ENCODE measurements around the gene CAMTA2.

Gene CAMTA2

DNA sequence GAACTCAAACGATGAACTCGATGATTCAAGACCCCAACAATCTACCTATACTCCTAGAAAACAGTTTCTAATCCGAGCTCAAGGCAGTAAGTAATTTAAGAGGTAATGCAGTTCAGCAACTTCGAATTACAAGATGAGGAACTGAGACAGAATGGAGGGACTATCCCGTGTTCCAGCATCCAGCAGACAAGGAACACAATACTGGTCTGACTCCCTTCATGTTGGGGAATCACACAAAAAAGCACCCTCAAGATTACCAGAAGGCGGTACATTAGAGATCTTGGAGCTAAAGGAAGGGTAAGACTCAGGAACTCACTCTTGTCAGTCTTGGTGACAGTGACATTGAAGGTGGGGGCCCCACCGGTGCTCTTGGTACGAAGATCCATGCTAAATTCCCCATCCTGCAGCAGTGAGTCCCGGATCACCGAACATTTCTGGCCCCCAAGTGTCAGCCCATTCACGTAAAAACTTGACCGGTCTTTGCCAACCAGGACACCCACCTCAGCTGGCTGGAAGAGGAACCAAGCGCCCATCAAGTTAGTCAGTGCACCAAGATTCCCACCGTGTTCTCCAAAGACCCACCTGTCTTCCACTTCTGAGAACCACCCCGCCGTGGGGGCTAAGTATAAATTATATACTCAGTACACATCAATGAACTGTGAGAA is 41.0 kb downstream of the CAMTA2 start:
- no peak for DNase-seq

DNA sequence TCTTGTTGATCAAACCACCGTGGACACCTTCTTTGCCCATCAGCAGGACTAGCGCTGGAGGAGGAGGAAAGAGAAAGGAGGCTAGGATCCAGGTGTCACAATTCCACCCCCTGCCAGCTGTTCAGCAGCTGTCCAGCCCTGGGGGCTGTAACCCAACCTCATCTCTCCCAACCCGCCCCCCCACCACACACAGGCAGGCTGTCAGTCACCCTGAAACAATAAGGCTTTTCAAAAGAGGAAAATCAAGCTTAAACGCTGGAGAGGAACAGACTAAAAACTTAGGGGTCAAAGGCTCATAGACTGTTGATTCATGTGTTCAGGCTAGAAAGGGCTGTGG is 41.6 kb downstream of the CAMTA2 start:
- DNase-seq: no peak

DNA sequence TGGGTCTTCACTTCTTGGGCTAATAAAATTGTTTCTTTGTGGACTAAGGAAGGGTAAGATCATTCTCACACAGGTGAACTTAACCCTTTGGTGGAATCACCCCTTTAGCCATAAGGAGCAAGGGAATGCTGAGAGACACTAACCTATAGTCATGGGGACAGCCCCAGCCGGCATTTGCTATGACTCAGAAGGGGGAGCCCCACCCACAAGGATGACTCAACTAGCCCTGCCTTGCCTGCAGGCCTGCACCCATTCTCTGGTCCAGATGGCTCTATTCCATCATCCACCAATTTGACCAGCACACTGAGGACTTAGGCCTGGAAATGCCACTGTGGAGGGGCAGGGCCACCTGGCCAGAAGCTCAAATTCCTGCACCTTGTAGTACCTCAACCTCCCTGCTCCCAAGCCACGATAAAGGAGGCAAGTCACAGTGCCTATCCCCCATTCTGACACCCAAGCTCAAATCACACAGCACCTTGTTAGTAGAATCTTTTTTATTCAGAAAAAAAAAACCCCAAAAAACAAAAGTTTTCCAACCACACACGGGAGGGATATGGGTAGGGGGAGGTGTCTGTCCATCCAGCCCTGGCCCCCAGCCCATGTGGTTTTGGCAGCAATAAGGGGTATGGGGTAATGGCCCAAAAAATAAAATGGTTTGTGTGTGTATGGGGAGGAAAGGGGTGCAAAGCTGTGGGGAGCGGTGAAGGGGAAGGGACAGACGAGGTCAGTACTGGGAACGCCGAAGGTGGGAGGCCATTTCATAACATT is 42.1 kb downstream of the CAMTA2 start:
- peak; percentile 41 to 46 for DNase-seq

DNA sequence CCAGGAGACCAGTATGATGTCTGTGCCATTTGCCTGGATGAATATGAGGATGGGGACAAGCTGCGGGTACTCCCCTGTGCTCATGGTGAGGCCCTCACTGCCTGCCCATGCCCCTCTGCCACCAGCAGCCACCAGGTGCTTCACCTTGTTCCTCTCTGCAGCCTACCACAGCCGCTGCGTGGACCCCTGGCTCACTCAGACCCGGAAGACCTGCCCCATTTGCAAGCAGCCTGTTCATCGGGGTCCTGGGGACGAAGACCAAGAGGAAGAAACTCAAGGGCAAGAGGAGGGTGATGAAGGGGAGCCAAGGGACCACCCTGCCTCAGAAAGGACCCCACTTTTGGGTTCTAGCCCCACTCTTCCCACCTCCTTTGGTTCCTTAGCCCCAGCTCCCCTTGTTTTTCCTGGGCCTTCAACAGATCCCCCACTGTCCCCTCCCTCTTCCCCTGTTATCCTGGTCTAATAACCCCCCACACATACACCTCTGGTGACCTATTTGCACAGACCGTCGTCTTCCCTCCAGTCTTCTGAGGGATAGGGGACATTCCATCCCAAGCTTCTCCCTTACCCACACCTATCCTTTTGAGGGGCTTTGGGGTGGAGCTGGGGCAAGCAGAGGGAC is 42.8 kb downstream of the CAMTA2 start:
- DNase-seq: no peak

DNA sequence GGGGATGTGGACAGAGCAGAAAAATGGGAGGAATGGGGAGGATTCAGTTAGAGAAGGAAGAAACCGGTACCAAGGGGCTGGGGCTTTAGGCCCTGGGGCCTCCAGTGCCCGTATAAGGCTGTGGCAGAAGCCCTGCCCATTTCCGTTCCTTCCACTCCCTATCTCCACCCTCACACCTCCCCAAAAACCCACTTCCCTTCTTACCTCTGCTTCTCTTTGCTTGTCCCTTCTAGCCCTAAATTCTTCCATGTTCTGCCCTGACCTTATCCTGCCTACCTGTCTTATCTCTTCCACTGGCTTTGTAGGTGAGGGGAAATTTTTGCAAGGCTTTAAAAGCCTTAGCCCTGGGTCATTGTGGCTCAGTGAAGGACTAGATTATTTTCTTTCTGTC is 43.3 kb downstream of the CAMTA2 start:
- peak in 1 of 2 donors; percentile 29 for DNase-seq

DNA sequence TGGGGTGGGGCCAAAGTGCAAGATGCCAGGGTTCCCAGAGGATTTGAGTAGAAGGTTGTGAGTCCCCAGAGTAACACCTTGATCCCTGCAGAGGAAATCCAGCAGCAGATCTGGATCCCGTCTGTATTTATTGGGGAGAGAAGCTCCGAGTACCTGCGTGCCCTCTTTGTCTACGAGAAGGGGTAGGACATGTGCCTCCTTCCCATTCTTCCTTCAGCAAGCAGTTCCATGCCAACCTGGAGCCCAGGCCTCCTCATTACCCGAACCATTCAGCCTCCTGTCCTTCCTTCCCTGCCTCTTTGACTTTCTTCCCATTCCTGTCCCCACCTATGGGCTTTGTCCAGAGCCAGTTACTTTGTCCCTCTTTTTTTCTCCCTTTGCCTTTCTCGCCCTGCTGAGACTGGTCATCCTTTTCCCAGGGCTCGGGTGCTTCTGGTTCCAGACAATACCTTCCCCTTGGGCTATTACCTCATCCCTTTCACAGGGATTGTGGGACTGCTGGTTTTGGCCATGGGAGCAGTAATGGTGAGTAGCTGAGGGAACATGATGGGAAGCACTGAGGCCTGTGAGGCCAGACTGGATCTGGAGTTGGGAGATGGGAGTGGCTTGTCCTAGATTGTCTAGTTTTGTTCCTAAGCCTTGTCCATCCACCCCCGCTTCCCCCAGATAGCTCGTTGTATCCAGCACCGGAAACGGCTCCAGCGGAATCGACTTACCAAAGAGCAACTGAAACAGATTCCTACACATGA is 44.5 kb downstream of the CAMTA2 start:
- no peak for DNase-seq

DNA sequence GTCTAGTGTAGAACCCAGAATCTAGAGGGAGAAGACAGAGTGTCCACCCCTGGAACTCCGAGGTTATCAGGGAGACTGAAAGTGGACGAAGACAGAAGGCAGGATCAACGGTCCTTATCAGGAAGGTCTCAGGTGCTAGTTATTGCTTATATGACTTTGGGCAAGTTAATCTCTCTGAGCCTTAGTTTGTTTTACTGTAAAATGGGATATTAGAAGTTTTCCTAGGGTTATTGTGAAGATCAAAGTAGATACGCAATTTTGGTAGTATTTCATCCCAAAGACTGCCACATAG is 46.2 kb downstream of the CAMTA2 start:
- DNase-seq: no peak

DNA sequence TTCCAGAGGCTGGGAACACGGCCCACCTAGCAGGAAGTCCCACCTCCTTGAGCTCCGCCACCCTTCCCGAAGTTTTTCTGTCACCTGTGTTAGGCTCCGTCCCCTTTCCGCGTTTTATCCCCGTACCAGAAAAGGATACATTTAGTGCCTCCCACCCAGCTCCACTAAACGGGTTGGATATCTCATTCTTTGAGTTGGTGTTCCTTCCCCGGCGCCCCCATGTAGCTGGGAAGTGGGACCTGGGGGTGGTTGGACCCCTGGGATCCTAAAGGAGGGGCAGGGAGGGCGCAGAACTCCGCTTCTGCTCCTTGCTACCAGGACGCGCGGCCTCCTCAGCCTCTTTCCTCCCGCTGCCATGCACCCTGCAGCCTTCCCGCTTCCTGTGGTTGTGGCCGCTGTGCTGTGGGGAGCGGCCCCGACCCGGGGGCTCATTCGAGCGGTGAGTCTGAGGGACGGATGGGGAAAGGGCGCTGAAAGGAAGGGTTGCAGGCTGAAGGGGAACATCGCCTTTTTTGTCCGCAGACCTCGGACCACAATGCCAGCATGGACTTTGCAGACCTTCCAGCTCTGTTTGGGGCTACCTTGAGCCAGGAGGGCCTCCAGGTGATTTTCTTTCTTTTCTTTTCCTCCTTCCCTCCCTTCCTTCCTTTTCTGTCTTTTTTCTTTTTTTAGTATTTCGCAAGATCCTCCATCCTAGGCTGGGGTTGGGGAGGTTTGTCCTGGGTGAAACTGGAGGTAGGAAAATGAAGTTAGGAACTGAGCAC is 46.7 kb downstream of the CAMTA2 start:
- no peak for DNase-seq

DNA sequence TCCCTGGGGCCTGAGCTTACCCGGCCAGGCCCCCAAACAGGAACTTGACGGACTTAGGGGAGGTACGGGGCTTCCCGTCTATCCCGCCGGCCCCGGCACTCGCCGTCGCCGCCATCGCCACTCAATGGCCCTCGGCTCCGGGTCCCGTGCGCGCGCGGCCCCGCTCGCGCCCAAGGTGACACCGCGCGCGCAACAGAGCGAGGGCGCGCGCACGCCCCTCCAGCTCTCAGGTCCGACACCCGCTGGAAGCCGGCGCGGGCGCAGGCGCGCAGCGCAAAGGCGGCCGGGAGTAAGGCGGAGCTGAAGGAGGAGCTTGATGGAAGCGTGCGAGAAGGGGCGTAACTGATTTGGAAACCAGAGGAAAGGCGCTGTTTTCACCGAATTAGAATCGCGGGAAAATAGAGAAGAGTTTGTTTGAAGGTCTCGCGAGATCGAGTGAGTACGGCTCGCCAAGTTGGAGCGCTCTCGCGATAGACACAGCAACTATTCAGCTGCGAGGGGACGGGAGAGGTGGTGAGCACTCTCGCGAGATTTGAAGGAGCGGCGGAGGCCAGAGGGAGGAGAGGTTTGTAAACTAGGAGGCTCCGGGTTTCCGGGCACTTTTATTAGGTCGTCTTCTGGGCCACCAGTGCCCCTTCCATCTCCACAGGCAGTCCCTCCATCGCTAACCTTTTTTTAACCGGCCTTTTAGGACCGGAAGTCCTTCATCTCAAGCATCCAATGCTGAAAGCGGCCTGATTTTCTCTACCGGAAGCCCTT is 47.5 kb downstream of the CAMTA2 start, which contains the start of the genes RNF167 and SLC25A11:
TSS of gene RNF167 (plus strand) at position 473 of the 759 bp plus-strand sequence. CDS start 642 bp downstream, outside the sequence.
TSS of gene SLC25A11 (minus strand) at position 251 of the 759 bp plus-strand sequence. CDS start at position 115, 136 bp downstream.
- peak; percentile 93 to 100 for DNase-seq

DNA sequence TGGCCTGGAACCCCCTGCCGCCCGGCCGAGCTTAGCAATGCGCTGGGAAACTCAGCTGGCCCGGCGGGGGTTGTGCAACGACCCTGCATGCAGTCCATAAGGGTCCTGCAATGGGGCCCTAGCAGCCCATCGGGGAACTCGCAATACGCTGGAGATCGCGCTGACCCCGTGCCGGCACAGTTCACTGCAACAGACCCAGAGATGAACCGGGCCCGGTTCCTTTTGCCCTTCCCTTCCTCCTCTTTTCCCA is 48.0 kb downstream of the CAMTA2 start:
- DNase-seq: no peak

DNA sequence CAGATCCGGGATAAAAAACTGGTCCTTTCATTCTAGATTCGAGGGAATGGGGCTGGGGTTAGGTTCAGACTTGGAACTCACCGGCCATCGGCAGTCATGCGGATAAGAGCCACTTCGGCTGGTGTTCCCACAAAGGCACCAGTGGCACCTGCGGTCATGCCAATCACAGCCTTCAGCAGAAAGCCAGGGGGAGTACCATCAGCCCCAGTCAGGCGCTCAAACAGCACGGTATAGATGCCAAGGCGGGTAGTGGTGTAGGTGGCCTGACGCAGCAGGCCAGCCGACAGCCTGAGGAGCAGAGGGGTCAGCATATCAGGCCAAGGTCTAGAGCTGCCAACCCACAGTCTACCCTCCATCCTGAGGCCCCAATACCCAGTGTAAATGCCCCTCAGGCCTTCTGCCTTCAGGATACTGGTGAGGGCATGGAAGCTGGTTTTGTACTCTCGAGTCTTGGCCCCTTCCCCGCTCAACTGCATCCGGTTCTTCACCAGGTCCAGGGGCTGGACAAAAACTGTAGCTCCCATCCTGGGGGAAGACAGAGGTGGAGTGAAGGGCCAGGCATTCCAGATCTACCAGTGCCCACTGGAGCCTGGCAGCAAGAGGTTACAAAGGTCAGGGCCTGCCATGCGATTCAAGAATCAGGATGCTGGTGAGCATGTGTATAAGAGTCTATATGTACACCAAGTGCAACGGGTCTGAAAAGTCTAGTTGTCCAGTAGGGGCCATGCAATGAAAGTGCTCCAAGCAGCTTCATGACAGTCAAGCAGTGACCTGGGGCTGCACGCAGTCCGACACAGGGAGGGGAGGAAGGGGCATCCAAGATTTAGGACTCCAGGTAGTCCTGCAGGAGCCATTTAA is 48.6 kb downstream of the CAMTA2 start:
- no peak for DNase-seq

DNA sequence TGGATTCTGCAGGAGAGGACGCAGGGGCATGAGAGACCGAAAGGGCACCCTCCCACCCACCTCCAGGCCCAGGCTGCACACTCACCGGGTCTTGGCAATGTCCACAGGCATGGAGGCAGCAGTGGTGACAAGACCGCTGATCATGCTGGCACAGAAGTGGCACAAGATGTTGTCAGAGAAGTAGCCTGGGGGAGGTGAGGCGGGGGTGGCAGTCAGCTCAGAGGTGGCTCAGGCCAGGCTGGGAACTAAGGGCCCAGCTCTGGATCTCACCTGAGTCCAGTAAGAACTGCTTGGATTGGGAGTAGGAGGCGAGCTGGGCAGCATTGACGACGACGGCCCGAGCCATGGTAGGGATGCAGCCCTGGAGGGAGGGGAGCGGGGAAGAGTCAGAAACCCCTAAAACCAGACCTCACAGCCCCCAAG is 49.4 kb downstream of the CAMTA2 start:
- DNase-seq: no peak

DNA sequence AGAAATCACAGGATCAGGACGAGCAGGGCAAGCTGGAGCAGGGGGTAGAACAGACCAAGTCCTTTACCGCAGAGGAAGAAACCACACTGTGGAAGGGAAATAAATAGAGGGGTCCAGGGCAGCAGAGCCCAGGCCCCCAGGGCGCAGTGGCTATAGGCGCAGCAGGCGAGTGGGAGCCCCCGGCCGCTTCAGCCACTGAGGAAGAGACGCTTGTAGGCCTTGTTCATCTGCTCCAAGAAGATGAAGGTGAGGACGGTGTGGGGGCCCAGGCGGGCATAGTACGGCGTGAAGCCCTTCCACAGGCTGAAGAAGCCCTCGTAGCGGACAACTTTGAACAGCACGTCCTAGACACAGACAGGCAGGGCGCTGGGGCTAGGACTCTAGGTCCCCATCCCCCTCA is 49.9 kb downstream of the CAMTA2 start:
- DNase-seq: no peak

DNA sequence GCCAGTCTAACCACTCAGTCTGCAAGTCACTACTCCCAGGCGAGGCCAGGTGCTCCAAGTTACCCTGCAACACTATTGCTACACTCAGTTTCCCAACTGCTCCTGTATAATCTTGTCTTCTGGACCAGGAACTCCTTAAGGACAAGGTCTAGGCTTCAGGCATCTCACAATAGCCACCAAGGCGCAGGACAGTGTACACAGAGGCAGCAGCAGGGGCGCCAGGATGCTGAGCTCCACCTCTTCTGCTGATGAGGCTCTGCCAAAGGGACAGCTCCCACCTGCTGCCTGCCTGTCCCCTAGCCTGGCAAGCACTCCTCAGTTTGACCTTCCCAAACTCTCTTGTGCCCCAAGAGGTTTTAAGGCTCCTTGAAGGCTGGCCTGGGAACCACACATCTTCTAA is 51.0 kb downstream of the CAMTA2 start:
- DNase-seq: no peak

DNA sequence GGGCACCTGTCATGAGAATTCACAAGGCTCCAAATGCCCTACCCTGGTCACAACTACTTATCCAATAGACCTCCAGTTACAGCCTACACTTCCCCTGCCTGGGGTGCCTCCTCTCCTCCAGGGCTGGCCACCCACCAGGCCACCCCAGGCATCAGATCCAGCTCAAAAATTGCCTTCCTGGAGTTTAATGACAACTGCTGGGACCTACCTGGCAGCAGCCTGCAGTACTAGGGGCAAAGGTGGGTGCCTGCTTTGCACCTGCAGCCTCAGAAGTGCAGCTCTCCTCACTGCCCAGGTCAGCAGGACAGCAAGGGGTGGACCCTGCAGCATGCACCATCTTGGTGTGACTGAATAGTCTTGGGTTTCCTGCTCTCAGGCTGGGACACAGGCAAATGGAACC is 51.8 kb downstream of the CAMTA2 start:
- no peak for DNase-seq

DNA sequence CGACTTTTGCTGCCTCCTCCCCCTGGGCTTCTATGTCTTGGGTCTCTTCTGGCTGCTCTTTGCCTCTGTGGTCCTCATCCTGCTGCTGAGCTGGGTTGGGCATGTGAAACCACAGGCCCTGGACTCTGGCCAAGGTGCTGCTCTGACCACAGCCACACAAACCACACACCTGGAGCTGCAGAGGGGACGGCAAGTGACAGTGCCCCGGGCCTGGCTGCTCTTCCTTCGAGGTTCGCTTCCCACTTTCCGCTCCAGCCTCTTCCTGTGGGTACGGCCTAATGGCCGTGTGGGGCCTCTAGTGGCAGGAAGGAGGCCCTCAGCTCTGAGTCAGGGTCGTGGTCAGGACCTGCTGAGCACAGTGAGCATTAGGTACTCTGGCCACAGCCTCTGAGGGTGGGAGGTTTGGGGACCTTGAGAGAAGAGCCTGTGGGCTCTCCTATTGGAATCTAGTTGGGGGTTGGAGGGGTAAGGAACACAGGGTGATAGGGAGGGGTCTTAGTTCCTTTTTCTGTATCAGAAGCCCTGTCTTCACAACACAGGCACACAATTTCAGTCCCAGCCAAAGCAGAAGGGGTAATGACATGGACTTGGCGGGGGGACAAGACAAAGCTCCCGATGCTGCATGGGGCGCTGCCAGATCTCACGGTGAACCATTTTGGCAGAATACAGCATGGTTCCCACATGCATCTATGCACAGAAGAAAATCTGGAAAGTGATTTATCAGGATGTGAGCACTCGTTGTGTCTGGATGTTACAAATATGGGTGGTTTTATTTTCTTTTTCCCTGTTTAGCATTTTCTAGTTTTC is 53.1 kb downstream of the CAMTA2 start:
- peak in 1 of 2 donors; percentile 18 for DNase-seq

DNA sequence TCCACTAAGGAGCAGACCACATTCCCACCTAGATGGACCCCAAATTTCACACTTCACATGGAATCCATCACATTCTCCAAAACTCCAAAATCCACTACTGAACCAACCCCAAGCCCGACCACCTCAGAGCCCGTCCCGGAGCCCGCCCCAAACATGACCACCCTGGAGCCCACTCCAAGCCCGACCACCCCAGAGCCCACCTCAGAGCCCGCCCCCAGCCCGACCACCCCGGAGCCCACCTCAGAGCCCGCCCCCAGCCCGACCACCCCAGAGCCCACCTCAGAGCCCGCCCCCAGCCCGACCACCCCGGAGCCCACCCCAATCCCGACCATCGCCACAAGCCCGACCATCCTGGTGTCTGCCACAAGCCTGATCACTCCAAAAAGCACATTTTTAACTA is 53.8 kb downstream of the CAMTA2 start:
- no peak for DNase-seq

DNA sequence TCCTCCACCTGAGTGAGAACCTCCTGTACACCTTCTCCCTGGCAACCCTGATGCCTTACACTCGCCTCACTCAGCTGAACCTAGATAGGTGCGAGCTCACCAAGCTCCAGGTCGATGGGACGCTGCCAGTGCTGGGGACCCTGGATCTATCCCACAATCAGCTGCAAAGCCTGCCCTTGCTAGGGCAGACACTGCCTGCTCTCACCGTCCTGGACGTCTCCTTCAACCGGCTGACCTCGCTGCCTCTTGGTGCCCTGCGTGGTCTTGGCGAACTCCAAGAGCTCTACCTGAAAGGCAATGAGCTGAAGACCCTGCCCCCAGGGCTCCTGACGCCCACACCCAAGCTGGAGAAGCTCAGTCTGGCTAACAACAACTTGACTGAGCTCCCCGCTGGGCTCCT is 54.7 kb downstream of the CAMTA2 start:
- no peak for DNase-seq

DNA sequence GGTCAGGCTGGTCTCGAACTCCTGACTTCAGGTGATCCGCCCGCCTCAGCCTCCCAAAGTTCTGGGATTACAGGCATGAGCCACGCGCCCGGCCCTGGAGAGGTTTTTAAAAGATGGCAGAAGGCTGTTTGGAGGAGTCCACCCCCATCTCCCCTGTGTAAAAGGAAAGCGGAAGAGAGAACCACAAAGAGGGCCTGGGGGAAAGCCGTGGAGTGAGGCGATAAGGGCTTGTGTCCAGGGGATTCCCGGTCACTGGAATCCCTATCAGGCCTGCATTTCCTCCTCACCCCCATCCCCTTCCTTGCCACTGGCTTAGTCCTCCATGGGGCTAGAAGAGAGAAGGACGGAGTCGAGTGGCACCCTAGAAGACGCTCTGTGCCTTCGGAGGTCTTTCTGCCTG is 55.5 kb downstream of the CAMTA2 start, which contains the start of gene GP1BA:
TSS of gene GP1BA (plus strand) at position 315 of the 400 bp plus-strand sequence. CDS start 328 bp downstream, outside the sequence.
- DNase-seq: no peak

DNA sequence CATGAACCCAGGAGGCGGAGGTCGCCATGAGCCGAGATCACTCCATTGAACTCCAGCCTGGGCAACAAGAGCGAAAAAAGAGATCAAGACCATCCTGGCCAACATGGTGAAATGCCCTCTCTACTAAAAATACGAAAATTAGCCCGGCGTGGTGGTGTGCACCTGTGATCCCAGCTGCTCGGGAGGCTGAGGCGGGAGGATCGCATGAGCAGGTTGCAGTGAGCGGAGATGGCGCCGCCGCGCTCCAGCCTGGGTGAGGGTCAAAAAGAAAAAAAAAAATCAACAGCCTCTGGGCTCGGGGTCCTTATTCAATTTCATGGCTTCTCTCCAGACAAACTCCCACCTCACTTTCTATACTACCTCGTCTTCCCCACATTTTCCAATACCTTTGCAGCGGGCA is 58.6 kb downstream of the CAMTA2 start:
- DNase-seq: no peak

Measured in bone marrow (tissue), 2 donors.